ENCODE data around the gene TMEM176B.

GRCh38 chr7:150847536-150847935 is 47.4 kb upstream of the TMEM176B start:
- TF ChIP-seq CTCF (IDR thresholded peaks at IDR 0.05) (no peak), EZH2 (IDR thresholded peaks at IDR 0.05; ENCODE audit: borderline replicate concordance, insufficient read depth, low read depth, low read length, poor library complexity, severe bottlenecking) (no peak)

Measured in B cell (primary cell).